Subcutaneous abdominal adipose tissue (tissue), 5 donors: ENCODE measurements around the gene GATAD1.

Source experiments
- H3K27ac ChIP-seq: one replicate; pipeline ENCODE4 v1.7.0; 2013; ENCODE audit warnings: low read depth, mild to moderate bottlenecking, inconsistent platforms, low read length, moderate library complexity
- H3K27me3 ChIP-seq, 5 donors: one replicate each; pipeline ENCODE4 v1.7.0; 2013; ENCODE audit warnings: low read length in 5 of 5, inconsistent platforms in 1 of 5; ENCODE audit not compliant: control insufficient read depth in 5 of 5, insufficient read depth in 4 of 5
- H3K36me3 ChIP-seq, 5 donors: one replicate each; pipeline ENCODE4 v1.7.0; 2013; ENCODE audit warnings: low read length in 5 of 5; ENCODE audit not compliant: control insufficient read depth in 5 of 5, insufficient read depth in 5 of 5
- H3K4me1 ChIP-seq, 5 donors: one replicate each; pipeline ENCODE4 v1.7.0; 2013; ENCODE audit warnings: low read length in 5 of 5, mild to moderate bottlenecking in 3 of 5, moderate library complexity in 1 of 5; ENCODE audit not compliant: control insufficient read depth in 5 of 5, insufficient read depth in 5 of 5
- H3K4me3 ChIP-seq, 5 donors: one replicate each; pipeline ENCODE4 v1.7.0; 2013; ENCODE audit warnings: low read length in 5 of 5, low read depth in 1 of 5
- H3K9ac ChIP-seq, 5 donors: one replicate each; pipeline ENCODE4 v1.7.0; 2013; ENCODE audit warnings: low read length in 5 of 5, mild to moderate bottlenecking in 4 of 5, moderate library complexity in 3 of 5
- H3K9me3 ChIP-seq, 5 donors: one replicate each; pipeline ENCODE4 v1.7.0; 2013; ENCODE audit warnings: low read length in 5 of 5; ENCODE audit not compliant: control insufficient read depth in 5 of 5
- donor health status: healthy.
- donor health status: healthy.
- donor health status: healthy.
- donor health status: healthy.
- donor health status: healthy.

GATAD1 gene

DNA sequence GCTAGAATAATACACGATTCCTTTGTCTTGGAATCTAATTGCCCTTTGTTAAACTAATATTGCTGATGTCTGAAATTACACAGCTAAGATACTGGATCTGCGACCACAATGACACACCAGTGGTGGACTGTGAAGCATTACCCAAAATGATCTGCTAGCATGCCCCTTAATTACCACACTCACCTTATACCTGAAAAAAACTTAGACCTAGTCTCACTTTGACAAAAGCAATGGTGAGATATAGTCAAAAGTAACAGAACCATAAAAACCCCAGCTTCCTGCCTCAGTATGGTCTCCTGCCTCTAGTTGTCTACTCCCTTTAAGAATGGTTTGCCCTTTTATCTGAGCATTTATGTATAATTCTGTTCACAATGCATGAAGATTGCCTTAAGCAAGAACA is 51.3 kb downstream of the GATAD1 start:
- Histone ChIP-seq H3K4me1 (no peaks in the 10 kb centered on the region), H3K9me3 (no peaks in the 10 kb centered on the region), H3K36me3 (peaks cover 38 to 76% (median 50%) of the 10 kb centered on the region in 5 donors), H3K4me3 (no peak overlapping the region), H3K27ac (no peak overlapping the region), H3K27me3 (no peaks in the 10 kb centered on the region), H3K9ac (no peak overlapping the region)

DNA sequence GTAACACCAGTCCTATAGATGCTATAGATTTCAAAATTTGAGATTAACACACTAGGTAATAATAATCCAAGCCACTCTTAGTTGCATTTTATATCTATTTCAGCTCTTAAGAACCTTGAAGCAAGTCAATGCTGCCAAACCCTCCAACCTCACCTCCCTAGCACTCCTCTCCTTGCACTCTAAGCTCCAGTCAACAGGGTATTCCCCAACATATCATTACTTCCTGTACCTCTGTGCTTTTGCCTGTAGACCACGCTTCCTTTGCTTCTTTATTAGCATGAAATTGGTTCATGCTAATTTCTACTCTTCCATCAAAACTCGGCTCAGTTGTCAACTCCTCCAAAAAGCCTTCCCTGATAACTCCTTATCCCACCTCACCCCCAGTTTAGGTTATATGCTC is 56.5 kb downstream of the GATAD1 start:
- Histone ChIP-seq H3K27ac (no peak overlapping the region), H3K4me1 (no peaks in the 10 kb centered on the region), H3K36me3 (peaks cover 48 to 77% (median 57%) of the 10 kb centered on the region in 5 donors), H3K9ac (no peak overlapping the region), H3K9me3 (no peaks in the 10 kb centered on the region), H3K27me3 (no peaks in the 10 kb centered on the region), H3K4me3 (no peak overlapping the region)

DNA sequence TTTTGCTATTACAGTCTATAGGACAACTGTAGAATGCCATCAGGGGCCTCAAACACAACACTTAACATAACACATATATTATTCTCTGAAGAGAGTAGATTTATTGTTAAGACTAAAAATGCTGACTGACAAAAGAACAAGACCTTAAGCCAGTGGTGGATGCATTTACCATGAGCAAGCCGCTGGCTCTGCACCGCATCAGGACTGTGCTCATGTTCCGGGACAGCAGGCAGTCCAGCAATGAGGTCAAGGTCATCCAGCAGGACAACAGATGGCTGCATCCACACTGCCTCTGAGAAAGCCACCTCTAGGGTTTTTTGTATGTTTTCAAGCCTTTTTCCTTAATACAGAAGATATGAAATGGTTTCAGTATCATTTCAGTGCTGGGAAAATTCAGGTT is 57.3 kb downstream of the GATAD1 start:
- no peak overlapping the region for H3K27ac ChIP-seq
- H3K4me1 ChIP-seq: no peaks in the 10 kb centered on the region
- H3K36me3 ChIP-seq: peaks cover 40 to 69% (median 53%) of the 10 kb centered on the region in 5 donors
- no peaks in the 10 kb centered on the region for H3K9me3 ChIP-seq
- H3K27me3 ChIP-seq: no peaks in the 10 kb centered on the region
- H3K4me3 ChIP-seq: no peak overlapping the region
- H3K9ac ChIP-seq: no peak overlapping the region

DNA sequence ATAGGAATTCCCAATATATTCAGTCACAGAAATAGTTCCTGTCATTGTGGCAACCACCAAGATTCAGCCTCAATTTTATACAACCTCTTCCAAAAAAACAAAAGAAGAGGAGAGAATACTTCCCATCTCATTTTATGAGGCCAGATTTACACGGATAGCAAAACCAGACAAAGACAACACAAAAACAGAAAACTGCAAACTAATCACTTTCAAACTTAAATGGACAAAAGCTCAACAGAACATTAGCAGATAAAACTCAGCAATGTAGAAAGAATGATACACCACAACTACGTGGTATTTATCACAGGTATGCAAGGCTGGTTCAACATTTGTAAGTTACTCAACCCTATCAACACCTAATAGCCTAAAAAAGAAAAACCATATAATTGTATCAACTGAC is 59.1 kb downstream of the GATAD1 start:
- Histone ChIP-seq H3K27me3 (no peaks in the 10 kb centered on the region), H3K27ac (no peak overlapping the region), H3K9ac (no peak overlapping the region), H3K9me3 (no peaks in the 10 kb centered on the region), H3K36me3 (peaks cover 25 to 57% (median 41%) of the 10 kb centered on the region in 5 donors), H3K4me1 (no peaks in the 10 kb centered on the region), H3K4me3 (no peak overlapping the region)

DNA sequence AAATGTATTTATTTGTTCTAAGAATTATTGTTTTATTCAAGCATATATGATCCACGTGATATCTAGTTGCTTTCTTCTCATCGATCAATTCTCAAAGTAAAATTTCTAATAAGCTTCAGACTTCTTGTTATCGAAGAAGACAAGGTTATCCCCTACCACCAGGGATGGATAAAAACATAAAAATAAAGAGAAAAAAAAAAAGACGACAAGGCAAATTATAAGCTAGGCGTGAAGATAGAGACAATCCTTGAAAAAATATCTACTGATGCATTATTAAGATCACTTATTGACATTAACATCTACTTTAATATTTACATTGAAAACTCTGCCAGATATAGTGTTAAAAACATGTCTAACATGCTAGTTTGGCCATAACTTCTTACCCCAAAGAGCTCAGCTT is 61.7 kb downstream of the GATAD1 start:
- Histone ChIP-seq H3K36me3 (peaks cover 16 to 41% (median 33%) of the 10 kb centered on the region in 5 donors), H3K9me3 (no peaks in the 10 kb centered on the region)

More for the DNA sequence above, 61.7 kb downstream of the GATAD1 start:
- H3K27ac ChIP-seq: no peak overlapping the region
- no peaks in the 10 kb centered on the region for H3K4me1 ChIP-seq
- no peak overlapping the region for H3K9ac ChIP-seq
- no peak overlapping the region for H3K4me3 ChIP-seq
- no peaks in the 10 kb centered on the region for H3K27me3 ChIP-seq
